BJ (cell line): ENCODE measurements around the gene FER1L5. TPM values are rescaled to one million over a fixed set of nuclear protein-coding genes. Genes with fewer than 3 reads are reported as not detected.

ENCODE experiments used
- CTCF ChIA-PET: fragments of 350-600 bp; formaldehyde crosslinking; extraction: SDS; loops from one replicate; lab custom pipeline; 2021; ENCODE audit warnings: antibody characterized with exemption, inconsistent platforms; lab: Yijun Ruan, JAX
- POLR2A ChIA-PET: fragments of 300-600 bp; sonication (Branson Sonifier 250); formaldehyde crosslinking; extraction: SDS; loops from one replicate; lab custom pipeline; 2021; ENCODE audit warnings: antibody characterized with exemption; lab: Charles Lee
- DNase-seq: peaks from one replicate; pipeline ENCODE4 v3.0.0-alpha.2; 2011; ENCODE audit warnings: low read depth
- H3K27me3 ChIP-seq: 2 replicates; pipeline ENCODE4 v1.6.0; 2011; ENCODE audit warnings: low read length; ENCODE audit not compliant: control insufficient read depth, insufficient read depth
- H3K36me3 ChIP-seq: 2 replicates; pipeline ENCODE4 v1.5.1; 2011; ENCODE audit warnings: low read length; ENCODE audit not compliant: control insufficient read depth, insufficient read depth
- H3K4me3 ChIP-seq: 2 replicates; pipeline ENCODE4 v1.5.1; 2011; ENCODE audit warnings: low read depth, mild to moderate bottlenecking, control low read depth, low read length
- CTCF ChIP-seq: IDR thresholded peaks from 2 replicates; pipeline ENCODE4 v1.5.1; 2011; ENCODE audit warnings: low read depth, mild to moderate bottlenecking, control low read depth, inconsistent platforms, low read length, moderate library complexity; ENCODE audit not compliant: insufficient read depth
- polyA minus RNA-seq: library from RNA; depleted of rRNA, polyadenylated mRNA; stranded (reverse); fragments of >200 nt; gene quantifications from 2 replicates; pipeline ENCODE4 v1.2.3, GENCODE V29; 2011; rRNA and poly(A)+ RNA removed
- polyA plus RNA-seq: library from polyadenylated mRNA; depleted of rRNA; stranded (reverse); fragments of >200 nt; gene quantifications from 2 replicates; pipeline ENCODE4 v1.2.3, GENCODE V29; 2011; rRNA removed

The FER1L5 gene
- polyA plus RNA-seq (0.07 and 0.09 TPM in 2 replicates), polyA minus RNA-seq (0.21 and 0.24 TPM in 2 replicates)

- ChIA-PET CTCF (interaction anchor here (0.6 kb wide), 1 partner anchor 7 kb away, joined by 3 read pairs; no protein-coding TSS in a partner anchor), POLR2A (no interaction called here)
- H3K4me3 ChIP-seq, result peak within 1 kb of the TSS; percentile 25
- no peaks in the 10 kb centered on the region for H3K36me3 ChIP-seq
- no peak for DNase-seq
- no peaks in the 10 kb centered on the region for H3K27me3 ChIP-seq
- TF ChIP-seq CTCF, result no peak
Observed at GRCh38 chr2:96642564-96643360, at the start of gene FER1L5. TSS of gene FER1L5 (plus strand) at chr2:96642764. CDS start at chr2:96642837, 73 bp downstream.

DNA sequence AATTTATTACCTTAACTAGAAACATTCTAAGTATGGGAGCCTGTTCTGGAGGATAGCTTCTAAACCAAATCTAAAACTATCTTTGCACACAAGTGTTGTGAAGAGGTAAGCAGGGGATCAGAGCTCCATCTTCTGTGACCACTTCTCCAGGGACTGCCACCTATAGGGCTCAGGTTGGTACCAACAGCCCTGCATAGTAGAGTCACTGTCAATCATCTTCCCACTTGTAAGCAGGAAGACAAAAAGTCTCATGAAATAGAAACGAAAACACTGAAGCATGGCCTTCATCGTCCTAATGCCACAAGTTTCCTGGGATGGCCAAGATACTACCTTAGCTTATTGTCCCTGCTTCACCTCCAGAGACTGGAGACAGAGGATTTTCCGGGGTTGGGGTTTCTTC is 48.3 kb upstream of the FER1L5 start:
- no peak for TF ChIP-seq CTCF
- ChIA-PET CTCF (interaction anchor here (1.1 to 1.2 kb wide), 2 partner anchors 8 to 18 kb away, joined by 3 to 4 read pairs; no protein-coding TSS in a partner anchor), POLR2A (no interaction called here)
- H3K4me3 ChIP-seq, result no peak overlapping the region
- no peaks in the 10 kb centered on the region for H3K27me3 ChIP-seq
- peaks cover 17% of the 10 kb centered on the region for H3K36me3 ChIP-seq
- DNase-seq, result no peak

GRCh38 chr2:96594691-96595152 is 47.8 kb upstream of the FER1L5 start:
- TF ChIP-seq CTCF, result no peak
- DNase-seq, result no peak
- H3K4me3 ChIP-seq, result no peak overlapping the region
- POLR2A ChIA-PET, result no interaction called here
- no peaks in the 10 kb centered on the region for H3K27me3 ChIP-seq
- peaks cover 17% of the 10 kb centered on the region for H3K36me3 ChIP-seq
- CTCF ChIA-PET, result interaction anchor here (1.1 to 1.2 kb wide), 2 partner anchors 8 to 17 kb away, joined by 3 to 4 read pairs; no protein-coding TSS in a partner anchor

- ChIA-PET POLR2A (no interaction called here), CTCF (no interaction called here)
- H3K36me3 ChIP-seq, result peaks cover 20% of the 10 kb centered on the region
- no peaks in the 10 kb centered on the region for H3K27me3 ChIP-seq
- TF ChIP-seq CTCF, result no peak
- no peak for DNase-seq
- no peak overlapping the region for H3K4me3 ChIP-seq
Observed at GRCh38 chr2:96596596-96596995, 46.0 kb upstream of the FER1L5 start.

- no peaks in the 10 kb centered on the region for H3K27me3 ChIP-seq
- CTCF ChIA-PET, result no interaction called here
- no peak for TF ChIP-seq CTCF
- POLR2A ChIA-PET, result no interaction called here
- no peak for DNase-seq
- peaks cover 26% of the 10 kb centered on the region for H3K36me3 ChIP-seq
- H3K4me3 ChIP-seq, result no peak overlapping the region
Observed at GRCh38 chr2:96599941-96600340, 42.6 kb upstream of the FER1L5 start.
